Fibroblast of villous mesenchyme (primary cell): ENCODE measurements around the gene PHF21A. TPM values are rescaled to one million over a fixed set of nuclear protein-coding genes. Genes with fewer than 3 reads are reported as not detected.

ENCODE experiments used
- DNase-seq: peaks from one replicate; pipeline ENCODE4 v3.0.0-alpha.2; 2010; ENCODE audit warnings: low read depth
- H3K4me3 ChIP-seq: 2 replicates; pipeline ENCODE4 v1.5.1; 2011; ENCODE audit warnings: low read depth, mild to moderate bottlenecking, low read length
- total RNA-seq: library from RNA; depleted of rRNA; stranded (reverse); fragments of >200 nt; gene quantifications from 2 replicates; pipeline ENCODE4 v1.2.3, GENCODE V29; 2012
- TF ChIP-seq, protein P1 (sequence below): IDR thresholded peaks from 2 replicates; pipeline ENCODE4 v1.5.1; 2012; ENCODE audit warnings: low read depth, mild to moderate bottlenecking, low read length; ENCODE audit not compliant: insufficient read depth

PHF21A gene
- total RNA-seq, 1 donor: 15.5 TPM

GRCh38 chr11:46090375-46090774, 30.9 kb downstream of the PHF21A start:
- no peak overlapping the region for H3K4me3 ChIP-seq
- no peak for DNase-seq
- TF ChIP-seq, protein P1, sequence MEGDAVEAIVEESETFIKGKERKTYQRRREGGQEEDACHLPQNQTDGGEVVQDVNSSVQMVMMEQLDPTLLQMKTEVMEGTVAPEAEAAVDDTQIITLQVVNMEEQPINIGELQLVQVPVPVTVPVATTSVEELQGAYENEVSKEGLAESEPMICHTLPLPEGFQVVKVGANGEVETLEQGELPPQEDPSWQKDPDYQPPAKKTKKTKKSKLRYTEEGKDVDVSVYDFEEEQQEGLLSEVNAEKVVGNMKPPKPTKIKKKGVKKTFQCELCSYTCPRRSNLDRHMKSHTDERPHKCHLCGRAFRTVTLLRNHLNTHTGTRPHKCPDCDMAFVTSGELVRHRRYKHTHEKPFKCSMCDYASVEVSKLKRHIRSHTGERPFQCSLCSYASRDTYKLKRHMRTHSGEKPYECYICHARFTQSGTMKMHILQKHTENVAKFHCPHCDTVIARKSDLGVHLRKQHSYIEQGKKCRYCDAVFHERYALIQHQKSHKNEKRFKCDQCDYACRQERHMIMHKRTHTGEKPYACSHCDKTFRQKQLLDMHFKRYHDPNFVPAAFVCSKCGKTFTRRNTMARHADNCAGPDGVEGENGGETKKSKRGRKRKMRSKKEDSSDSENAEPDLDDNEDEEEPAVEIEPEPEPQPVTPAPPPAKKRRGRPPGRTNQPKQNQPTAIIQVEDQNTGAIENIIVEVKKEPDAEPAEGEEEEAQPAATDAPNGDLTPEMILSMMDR: no peak

GRCh38 chr11:46079662-46080061, 41.6 kb downstream of the PHF21A start:
- H3K4me3 ChIP-seq: no peak overlapping the region
- TF ChIP-seq, protein P1: no peak

GRCh38 chr11:46075928-46076327, 45.3 kb downstream of the PHF21A start:
- no peak for DNase-seq
- TF ChIP-seq, protein P1: peak; percentile 10
- no peak overlapping the region for H3K4me3 ChIP-seq

More at GRCh38 chr11:46079662-46080061, 41.6 kb downstream of the PHF21A start:
- no peak for DNase-seq

DNA sequence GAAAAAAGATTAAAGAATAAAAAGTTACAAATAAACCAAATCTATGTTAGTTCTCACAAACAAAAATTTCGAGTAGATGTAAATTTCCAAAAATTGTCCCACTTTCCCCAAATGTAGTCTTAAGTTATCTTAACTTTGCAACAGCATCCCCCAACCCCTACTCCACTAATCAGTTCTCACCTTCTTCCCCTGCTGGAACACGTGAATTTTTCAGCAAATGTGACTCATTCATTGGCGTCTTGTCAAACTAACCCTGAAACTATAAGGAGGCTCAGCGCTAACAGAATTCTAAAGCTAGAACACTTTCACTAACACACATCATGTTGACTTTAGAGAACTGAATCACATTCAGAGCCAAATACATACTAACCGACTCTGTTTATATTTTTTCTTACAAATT, 46.1 kb downstream of the PHF21A start:
- peak; percentile 36 for DNase-seq
- TF ChIP-seq, protein P1: no peak
- no peak overlapping the region for H3K4me3 ChIP-seq

- DNase-seq: no peak
- TF ChIP-seq, protein P1: no peak
- H3K4me3 ChIP-seq: no peak overlapping the region
Observed at GRCh38 chr11:46073632-46074031, 47.6 kb downstream of the PHF21A start.

- no peak overlapping the region for H3K4me3 ChIP-seq
- TF ChIP-seq, protein P1: no peak
- peak; percentile 68 for DNase-seq
Observed at GRCh38 chr11:46072172-46072964, 48.9 kb downstream of the PHF21A start.
